HFF-Myc (cell line): ENCODE data around the gene TLR9.
A peak's percentile ranks its signal among the peaks of the same experiment; 100 is the strongest.

Experiments used
- DNase-seq: peaks from one replicate; pipeline ENCODE4 v3.0.0-alpha.2; 2011; ENCODE audit warnings: low read depth; ENCODE audit errors: extremely low read depth
- H3K4me3 ChIP-seq: replicated peaks from 2 replicates; pipeline ENCODE4 v1.5.1; 2011; ENCODE audit warnings: low read depth, mild to moderate bottlenecking, control low read depth, low read length
- TF ChIP-seq, protein P1 (sequence below): IDR thresholded peaks from 2 replicates; pipeline ENCODE4 v1.5.1; 2012; ENCODE audit warnings: mild to moderate bottlenecking, low read depth, low read length, control low read depth; ENCODE audit errors: missing control alignments

The TLR9 gene

GRCh38 chr3:52220380-52221026, 4.9 kb downstream of the TLR9 start:
- TF ChIP-seq, protein P1, sequence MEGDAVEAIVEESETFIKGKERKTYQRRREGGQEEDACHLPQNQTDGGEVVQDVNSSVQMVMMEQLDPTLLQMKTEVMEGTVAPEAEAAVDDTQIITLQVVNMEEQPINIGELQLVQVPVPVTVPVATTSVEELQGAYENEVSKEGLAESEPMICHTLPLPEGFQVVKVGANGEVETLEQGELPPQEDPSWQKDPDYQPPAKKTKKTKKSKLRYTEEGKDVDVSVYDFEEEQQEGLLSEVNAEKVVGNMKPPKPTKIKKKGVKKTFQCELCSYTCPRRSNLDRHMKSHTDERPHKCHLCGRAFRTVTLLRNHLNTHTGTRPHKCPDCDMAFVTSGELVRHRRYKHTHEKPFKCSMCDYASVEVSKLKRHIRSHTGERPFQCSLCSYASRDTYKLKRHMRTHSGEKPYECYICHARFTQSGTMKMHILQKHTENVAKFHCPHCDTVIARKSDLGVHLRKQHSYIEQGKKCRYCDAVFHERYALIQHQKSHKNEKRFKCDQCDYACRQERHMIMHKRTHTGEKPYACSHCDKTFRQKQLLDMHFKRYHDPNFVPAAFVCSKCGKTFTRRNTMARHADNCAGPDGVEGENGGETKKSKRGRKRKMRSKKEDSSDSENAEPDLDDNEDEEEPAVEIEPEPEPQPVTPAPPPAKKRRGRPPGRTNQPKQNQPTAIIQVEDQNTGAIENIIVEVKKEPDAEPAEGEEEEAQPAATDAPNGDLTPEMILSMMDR, result peak; percentile 96
- H3K4me3 ChIP-seq, result no peak overlapping the region
- DNase-seq, result no peak

- no peak overlapping the region for H3K4me3 ChIP-seq
- no peak for DNase-seq
- TF ChIP-seq, protein P1, result no peak
Observed at GRCh38 chr3:52218937-52219650, 6.4 kb downstream of the TLR9 start.

DNA sequence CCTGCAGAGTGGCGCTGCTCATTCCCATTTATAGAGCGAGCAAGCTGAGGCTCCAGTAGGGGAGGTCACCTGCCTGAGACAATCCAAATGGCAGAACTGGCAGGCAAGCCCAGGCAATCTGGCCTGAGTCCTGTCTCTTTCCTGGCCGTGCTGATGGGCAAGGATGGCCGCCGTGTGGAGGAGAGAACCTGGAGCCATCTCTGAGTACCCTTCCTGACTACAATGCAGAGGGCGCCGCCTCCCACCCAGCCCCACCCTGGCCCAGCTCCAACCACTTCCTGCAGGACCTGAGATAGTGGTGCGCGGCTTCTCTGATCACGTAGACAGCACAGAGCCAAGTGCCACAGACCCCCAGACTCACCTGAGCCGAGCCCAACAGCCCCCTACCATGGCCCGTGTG, 7.0 kb downstream of the TLR9 start:
- DNase-seq, result no peak
- TF ChIP-seq, protein P1, result no peak

GRCh38 chr3:52218026-52218425, 7.4 kb downstream of the TLR9 start:
- TF ChIP-seq, protein P1, result no peak
- no peak for DNase-seq
- no peak overlapping the region for H3K4me3 ChIP-seq

More for the DNA sequence above, 7.0 kb downstream of the TLR9 start:
- no peak overlapping the region for H3K4me3 ChIP-seq

DNA sequence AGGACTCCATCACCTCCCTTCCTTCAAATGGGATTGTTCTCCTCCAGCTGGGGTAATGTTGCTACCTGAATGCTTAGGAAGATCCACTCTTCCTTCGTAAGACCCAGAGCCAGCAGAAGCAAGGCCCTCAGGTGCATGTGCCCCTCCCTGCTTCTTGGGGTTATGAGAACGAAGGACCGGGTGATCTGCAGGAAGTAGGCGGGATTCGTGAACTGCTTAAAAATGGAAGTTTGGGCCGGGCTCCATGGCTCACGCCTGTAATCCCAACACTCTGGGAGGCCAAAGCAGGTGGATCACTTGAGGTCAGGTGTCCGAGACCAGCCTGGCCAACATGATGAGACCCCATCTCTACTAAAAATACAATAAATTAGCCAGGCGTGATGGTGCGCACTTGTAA, 8.0 kb downstream of the TLR9 start:
- H3K4me3 ChIP-seq, result no peak overlapping the region
- TF ChIP-seq, protein P1, result no peak
- DNase-seq, result no peak

DNA sequence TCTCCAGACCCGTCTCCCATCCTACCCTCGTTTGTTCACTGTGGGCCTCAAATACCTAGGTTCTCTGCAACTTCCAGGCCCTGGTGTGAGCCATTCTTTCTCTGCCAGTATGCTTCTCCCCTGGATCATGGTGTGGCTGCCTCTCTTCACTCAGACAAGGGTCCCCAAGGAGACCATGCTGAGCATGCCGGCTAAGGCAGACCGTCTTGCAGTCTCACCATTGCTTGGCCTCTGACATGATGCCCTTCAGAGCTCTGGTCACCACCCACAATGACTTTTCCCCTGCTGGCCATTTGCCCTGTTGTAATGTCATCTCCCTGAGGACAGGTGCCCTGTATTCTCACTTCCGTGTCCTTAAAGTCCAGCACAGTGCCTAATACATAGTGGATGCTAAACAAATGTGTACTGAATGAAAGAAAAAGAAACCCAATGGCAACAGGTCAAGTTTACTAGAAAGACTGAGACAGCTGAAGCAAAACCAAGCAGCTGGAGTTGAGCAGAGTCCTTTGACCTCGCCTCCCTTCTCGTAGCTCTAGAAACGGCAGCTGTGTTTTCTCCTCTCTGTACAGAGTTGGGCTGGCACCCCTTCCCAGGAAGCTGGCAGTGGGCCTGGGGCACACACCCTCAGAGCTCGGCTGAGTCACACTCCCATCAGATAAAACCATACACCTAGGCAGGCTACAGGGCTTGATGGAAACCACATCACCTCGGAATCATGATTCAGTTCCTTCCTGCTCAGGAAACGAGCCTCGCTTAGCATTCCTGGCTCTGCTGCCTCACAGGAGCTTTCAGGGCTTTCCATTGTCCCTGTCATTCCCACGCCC, 8.6 kb downstream of the TLR9 start:
- no peak for DNase-seq
- TF ChIP-seq, protein P1, result no peak
- no peak overlapping the region for H3K4me3 ChIP-seq
